GM12874 (cell line): Measurements from ENCODE around the gene PCDHGA12.
A peak's percentile ranks its signal among the peaks of the same experiment; 100 is the strongest.

ENCODE experiments used
- CTCF ChIP-seq: IDR thresholded peaks from 2 replicates; pipeline ENCODE4 v1.5.1; 2011; ENCODE audit warnings: low read depth, mild to moderate bottlenecking, control low read depth, low read length, moderate library complexity; ENCODE audit not compliant: insufficient read depth

PCDHGA12 gene

GRCh38 chr5:141389153-141390042, 40.9 kb upstream of the PCDHGA12 start:
- no peak for TF ChIP-seq CTCF

- no peak for TF ChIP-seq CTCF
Measured at GRCh38 chr5:141392429-141393198, 37.7 kb upstream of the PCDHGA12 start, which contains the start of gene PCDHGA8. TSS of gene PCDHGA8 (plus strand) at chr5:141392633. CDS start at chr5:141392814, 181 bp downstream.

- no peak for TF ChIP-seq CTCF
Measured at GRCh38 chr5:141393267-141393666, 37.0 kb upstream of the PCDHGA12 start.

GRCh38 chr5:141397756-141398551, 32.4 kb upstream of the PCDHGA12 start, which contains the start of gene PCDHGB5:
TSS of gene PCDHGB5 (plus strand) at chr5:141397947. CDS start at chr5:141398128, 181 bp downstream.
- TF ChIP-seq CTCF: peak; percentile 82

- TF ChIP-seq CTCF: 0 out of 2 replicates have a peak, but pooled peaks have one; percentile 1
Measured at GRCh38 chr5:141398608-141399007, 31.7 kb upstream of the PCDHGA12 start.

GRCh38 chr5:141399555-141400258, 30.6 kb upstream of the PCDHGA12 start:
- no peak for TF ChIP-seq CTCF
